GM10266 (cell line): Measurements from ENCODE around the gene FLNC.
A peak's percentile ranks its signal among the peaks of the same experiment; 100 is the strongest.

ENCODE experiments used
- DNase-seq: peaks from one replicate; pipeline ENCODE4 v3.0.0; 2012; ENCODE audit errors: extremely low spot score
- TF ChIP-seq, protein P1 (sequence below): IDR thresholded peaks from 2 replicates; pipeline ENCODE4 v1.5.1; 2012; ENCODE audit warnings: mild to moderate bottlenecking, low read depth; ENCODE audit not compliant: control insufficient read depth, insufficient read depth; ENCODE audit errors: missing control alignments

Gene FLNC

GRCh38 chr7:128868624-128869137 is 38.5 kb downstream of the FLNC start:
- no peak for DNase-seq
- TF ChIP-seq, protein P1, sequence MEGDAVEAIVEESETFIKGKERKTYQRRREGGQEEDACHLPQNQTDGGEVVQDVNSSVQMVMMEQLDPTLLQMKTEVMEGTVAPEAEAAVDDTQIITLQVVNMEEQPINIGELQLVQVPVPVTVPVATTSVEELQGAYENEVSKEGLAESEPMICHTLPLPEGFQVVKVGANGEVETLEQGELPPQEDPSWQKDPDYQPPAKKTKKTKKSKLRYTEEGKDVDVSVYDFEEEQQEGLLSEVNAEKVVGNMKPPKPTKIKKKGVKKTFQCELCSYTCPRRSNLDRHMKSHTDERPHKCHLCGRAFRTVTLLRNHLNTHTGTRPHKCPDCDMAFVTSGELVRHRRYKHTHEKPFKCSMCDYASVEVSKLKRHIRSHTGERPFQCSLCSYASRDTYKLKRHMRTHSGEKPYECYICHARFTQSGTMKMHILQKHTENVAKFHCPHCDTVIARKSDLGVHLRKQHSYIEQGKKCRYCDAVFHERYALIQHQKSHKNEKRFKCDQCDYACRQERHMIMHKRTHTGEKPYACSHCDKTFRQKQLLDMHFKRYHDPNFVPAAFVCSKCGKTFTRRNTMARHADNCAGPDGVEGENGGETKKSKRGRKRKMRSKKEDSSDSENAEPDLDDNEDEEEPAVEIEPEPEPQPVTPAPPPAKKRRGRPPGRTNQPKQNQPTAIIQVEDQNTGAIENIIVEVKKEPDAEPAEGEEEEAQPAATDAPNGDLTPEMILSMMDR, result no peak

- peak; percentile 76 for DNase-seq
- TF ChIP-seq, protein P1, result peak; percentile 37
Observed at GRCh38 chr7:128869138-128869943, 39.1 kb downstream of the FLNC start.

DNA sequence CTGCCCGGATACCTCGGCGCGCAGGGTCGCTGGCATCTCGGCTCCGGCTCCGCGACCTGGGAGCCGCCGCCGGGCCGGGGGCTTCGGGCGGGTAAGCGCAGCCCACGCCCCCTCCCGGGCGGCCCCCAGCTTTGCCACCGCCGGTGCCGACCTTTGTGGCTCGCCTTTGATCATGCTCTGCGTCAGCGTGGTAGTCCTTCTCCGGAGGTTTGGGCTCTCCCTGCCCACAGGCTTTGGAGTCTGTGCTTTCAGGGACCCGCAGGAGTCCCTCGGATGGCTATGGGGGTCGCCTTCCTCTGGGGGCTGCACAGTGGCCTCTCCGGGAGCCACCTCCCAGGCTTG is 39.7 kb downstream of the FLNC start:
- DNase-seq, result no peak
- TF ChIP-seq, protein P1, result no peak

GRCh38 chr7:128871050-128871449 is 40.8 kb downstream of the FLNC start:
- TF ChIP-seq, protein P1, result no peak
- no peak for DNase-seq

DNA sequence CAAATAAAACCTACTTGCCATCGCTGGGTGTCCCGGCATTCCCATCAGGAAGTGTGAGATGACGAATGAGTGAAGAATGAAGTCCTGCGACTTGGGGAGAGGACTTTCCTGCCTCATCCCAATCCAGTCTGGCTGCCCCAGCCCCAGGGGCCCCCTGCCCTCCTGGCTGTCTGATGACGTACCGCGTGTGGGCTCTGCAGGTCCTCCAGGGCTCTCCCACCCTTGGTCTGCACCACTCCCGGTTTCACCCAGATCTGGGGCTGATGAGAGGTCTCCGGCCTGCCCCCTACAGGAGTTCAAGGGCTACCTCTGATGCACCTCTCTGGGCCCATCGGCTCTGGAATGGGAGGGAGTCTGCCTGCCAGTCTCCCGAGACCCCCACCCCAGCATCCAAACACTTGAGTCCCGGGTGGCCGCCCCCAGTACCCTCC is 42.2 kb downstream of the FLNC start:
- DNase-seq, result no peak
- TF ChIP-seq, protein P1, result peak; percentile 8

DNA sequence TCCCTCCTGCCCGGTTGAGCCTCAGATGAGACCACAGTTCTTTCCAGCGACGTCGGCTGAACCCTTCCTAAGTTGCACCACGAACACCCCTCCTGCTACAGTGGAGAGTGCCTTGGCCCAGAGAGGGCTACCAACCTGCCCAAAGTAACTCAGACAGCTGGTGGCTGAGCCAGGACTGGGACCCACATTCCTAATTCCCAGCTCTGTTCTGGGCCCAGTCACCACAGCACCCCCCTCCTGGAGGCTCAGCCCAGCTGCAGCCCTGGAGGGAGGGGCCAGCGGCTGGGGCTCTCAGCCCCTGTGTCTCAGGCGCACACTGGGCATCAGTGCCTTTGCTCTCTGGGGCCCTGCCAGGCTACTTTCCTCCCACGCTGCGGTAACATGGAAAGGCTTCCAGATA is 43.0 kb downstream of the FLNC start:
- no peak for DNase-seq

More for the DNA sequence above, 43.0 kb downstream of the FLNC start:
- TF ChIP-seq, protein P1, result no peak
